HG03103 (cell line): Measurements from ENCODE around the gene TRAF3.

Experiments
- ATAC-seq: cut with Tn5 transposase; IDR thresholded peaks from one replicate; pipeline ENCODE4 v1.9.1; 2021; ENCODE audit warnings: low read depth; ENCODE audit not compliant: unreplicated experiment

The TRAF3 gene

DNA sequence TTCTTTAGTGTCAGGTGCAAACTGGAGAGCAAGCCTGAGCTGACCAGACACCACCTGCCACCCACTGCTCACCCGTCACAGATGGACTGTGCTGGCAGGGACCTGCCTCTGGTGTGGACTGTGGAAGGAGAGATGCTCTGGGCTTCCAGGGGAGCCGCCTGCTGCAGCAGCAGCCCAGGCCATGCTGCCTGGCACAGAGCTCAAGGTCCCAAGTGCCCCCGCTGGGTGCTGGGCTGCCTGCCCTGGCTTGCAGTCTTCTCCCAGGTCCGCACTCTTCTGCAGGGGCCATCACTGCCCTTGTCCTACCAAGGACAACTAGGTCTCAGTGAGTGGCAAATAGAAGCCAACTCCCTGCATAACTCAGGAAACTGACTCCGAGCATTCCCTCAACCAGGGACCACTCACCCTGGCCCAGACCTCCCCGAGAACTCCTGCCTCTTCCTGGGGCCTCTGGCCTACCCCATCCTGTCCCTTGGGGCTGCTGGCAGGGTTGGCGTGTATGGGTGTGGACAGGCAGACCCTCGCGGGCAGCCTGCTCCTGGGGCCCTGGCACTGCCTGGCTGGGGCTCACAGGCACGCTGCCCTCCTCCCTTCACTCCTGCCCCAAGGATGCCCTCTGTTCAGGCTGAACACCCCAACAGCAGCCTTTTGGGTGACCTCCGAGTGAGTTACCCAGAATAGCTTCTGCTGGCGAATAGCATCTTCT, 154.5 kb downstream of the TRAF3 start:
- no peak for ATAC-seq

DNA sequence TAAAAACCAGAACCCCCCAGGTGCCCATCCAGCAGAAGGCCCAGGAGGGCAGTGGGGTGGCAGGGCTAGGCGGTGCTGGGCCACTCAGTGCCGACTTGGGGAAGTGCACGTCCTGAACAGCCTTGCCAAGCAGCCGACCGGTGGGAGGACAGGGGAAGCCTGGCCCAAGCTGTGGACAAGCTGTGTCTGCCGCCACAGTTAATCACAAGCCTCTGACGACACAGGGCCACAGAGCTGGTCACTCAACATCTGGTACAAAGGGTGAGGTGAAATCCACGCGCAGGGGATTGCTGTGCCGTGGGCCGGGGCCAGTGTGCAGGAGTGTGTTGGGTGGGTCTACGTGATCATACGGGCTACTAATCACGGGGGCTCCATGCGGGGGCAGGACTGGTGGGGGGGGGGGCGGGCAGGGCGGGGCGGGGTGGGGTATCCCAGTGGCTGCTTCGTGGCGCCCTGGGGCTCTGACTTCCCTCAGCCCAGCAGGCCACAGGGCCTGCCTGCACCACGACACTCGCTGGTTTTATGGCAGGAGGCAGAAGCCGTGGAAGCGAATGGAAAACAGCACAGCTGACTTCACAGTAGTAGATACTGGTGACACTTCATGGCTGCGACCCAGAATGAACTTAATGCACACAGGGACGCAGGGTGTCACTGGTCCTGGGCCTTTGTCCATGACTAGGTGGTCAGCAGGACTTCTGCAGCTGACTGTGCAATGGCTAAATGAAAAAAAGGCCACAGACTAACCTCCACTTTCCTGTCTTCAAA, 155.4 kb downstream of the TRAF3 start:
- no peak for ATAC-seq

DNA sequence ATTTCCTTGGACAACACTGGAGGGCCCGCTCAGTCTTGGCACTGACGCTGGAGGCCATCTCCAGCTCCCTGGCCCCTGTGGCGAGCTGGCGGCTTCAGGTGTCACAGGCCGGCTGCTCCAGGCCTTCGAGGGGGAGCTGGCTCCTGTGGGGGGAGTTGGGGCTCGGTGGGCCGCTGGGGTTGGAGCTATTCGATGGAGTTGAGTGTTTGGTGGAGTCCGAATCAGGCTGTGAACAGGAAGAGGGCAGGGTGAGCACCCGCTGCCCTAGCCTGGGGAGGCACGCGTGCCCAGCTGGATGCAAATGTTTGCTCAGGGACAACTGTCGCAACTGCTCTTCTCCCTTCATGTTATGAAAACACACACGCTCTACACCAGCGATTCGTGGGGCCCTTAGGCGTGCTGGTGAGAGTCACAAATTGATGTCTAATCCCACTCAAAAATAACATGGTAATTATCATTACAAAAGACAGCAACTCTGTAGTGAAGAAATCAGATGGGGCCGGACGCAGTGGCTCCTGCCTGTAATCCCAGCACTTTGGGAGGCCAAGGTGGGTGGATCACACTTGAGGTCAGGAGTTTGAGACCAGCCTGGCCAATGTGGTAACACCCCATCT, 156.5 kb downstream of the TRAF3 start:
- ATAC-seq = no peak

DNA sequence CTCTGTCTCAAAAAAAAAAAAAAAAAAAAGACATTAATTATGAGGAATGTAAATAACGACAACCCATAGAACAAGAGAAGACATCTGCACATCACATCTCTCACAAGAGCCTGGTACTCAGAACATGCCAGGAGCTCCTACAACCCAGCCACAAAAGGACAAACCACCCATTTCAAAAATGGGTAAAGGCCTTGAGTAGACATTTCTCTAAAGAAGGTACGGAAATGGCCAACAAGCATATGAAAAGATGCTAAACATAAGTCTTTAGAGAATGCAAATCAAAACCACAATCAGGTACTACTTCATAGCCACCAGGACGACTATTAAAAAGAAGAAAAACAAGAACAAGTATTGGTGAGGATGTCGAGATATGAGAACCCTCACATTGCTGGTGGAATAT, 158.5 kb downstream of the TRAF3 start:
- no peak for ATAC-seq

DNA sequence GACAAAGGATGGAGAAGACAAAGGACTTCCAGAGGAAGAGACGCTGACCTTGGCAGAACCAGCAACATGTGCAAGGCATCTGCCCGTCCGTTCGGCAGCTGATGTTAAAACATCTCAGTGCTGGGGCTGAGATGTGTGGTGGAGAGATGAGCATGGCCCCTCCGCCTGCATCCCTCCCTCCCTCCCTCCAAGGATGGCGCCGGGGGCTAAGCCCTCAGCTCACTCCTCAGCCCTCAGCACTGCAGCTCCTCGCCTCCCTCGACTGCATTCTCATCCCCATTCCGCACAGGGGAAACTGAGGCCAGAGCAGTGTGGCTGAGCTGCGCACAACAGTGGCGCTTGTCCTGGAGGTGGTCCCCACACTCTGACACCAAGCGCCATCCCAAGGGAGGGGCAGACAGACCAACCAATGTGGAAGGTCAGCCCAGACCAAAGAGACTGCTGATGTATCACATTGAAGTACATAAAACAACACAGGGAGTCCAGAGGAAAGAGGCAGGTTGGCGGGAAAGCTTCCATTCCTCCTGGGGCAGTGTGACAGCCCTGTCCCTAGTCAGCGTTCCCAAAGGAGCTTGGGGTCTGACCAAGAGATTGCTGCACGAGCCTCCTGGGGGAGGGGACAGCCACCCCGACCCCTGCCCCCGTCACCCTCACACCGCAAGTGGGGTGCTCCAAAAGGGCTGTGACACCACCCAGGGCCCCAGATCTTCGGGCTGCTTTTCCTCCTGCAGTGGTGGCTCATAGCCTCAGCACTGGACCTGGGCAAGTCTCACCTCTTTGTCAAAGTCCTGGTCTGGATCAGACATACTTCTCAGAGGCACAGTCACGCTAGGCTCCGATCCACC, 160.3 kb downstream of the TRAF3 start:
- no peak for ATAC-seq

DNA sequence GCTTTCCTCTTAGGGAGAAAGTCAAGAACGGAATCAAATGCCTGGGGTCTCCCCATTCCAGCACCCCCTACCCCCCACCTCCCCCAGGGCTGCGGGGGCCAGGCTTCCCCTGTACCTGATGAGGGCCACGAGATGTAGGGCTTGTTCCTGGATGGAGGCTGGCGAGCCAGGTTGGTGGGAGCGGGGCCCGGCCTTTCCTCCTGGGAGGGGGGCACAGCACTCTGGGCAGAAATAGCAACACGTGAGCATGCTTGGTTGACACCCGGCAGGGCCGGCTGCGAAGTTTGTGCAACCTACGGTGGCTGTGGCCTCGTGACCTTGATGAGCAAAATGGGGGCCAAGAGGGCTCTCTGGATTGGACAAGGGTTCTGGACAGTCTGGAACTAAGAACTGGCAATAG, 160.9 kb downstream of the TRAF3 start:
- no peak for ATAC-seq

DNA sequence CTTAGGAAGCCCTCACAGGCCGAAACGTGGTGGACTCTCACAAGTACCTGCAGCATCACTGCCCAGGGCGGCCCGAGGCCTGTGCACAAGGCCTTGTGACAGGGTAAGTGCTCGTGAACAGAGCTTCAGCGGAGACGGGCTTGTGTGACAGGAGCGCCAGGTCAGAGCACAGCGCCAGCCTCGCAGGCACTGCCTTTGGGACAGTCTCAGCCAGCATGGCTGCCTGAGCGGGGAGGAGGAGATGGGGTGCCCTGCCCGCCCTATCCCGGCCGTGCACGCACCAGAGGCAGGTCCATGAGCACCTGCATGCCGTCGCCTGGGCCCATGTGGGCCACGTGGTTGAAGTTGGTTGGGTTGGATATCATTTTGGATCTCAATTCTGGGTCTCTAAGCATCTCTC, 162.1 kb downstream of the TRAF3 start:
- no peak for ATAC-seq

DNA sequence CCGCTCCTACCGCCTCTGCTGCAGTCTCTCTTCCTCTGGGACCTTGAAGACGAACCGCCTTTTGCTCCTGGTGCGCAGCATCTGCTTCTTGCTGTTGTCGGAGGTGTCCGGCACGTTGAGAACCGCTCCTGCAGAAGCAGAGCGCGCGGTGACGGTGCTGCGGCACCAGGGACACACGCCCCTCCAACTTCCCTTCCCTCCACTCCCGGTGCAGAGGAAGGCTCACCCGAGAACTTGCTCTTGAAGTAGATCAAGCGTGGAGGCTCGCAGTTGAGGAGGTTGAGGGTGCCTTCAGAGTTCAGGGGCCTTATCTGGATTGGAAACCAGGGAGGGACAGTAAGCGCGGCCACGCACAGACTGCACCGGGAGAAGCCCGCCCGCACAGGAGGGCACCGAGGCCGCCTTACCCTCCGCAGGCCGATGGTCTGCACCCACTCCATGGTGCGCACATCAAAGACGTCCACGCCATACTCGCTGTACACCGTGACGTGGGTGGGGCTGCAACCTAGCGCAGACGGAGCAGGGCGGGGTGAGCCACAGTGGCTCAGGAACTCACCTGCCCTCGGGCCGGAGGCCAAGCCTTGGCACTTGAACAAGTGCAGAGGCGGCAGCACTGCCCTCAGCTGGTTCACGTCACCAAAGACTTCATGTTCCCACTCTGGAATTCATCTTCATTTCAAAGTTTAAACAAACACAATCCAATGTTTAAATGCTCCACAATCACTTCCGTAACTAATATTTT, 162.7 kb downstream of the TRAF3 start:
- no peak for ATAC-seq

DNA sequence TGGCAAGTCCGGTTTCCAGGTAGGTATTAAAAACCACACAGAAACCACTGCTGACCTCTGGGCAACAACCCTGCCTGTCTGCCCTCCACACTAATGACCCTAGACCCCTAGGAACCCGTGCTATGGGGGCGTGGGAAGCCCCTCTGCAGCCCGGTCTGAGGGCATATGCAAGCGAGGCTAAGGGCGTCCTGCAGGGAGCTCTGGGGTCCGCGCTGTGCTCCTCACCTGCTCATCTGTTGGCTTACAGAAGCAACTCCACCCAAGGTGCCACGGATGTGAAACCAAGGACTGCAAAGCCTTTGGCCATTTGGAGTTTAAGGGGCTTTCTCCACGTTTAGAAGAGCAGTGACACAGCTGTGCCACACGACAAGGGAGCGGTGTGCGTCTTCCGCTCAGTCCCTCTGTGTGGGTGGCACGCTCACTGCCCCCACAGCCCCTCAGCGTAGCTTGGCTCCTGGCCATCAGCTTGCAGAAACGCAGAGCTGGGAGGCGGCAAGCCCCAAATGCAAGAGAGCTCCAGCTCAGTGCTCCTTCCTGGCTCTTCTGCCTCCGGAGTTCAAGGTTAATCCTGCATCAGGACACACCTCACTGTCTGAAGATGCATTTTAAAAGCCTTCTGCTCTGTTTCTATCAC, 163.6 kb downstream of the TRAF3 start:
- ATAC-seq = no peak

DNA sequence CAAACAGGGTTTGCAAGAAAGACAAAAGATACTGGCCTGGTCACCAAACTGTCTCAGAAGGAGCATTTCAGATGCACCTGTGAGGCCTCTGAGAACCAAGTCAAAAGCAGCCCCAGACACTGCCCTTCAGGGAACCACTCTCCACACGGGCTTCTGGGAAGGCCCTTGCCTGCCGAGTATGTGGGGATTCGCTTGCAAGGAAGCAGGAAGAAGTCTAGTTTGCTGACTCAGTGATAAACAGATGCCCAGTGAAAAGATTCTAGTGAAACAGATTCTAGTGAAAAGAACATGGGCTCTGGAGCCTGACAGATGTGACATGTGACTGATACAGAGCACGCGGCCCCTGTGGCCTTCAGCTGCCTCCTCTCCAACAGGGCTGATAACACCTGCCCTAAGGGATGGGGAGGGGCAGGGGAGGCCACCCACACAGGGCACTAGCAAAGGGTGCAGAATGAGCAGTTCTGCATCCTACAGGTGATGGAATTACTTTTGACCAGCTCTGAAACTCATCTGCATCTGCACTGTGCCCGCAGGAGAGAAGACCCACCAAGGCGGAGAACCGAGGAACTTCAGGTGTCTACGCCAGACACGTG, 164.3 kb downstream of the TRAF3 start:
- ATAC-seq = no peak

DNA sequence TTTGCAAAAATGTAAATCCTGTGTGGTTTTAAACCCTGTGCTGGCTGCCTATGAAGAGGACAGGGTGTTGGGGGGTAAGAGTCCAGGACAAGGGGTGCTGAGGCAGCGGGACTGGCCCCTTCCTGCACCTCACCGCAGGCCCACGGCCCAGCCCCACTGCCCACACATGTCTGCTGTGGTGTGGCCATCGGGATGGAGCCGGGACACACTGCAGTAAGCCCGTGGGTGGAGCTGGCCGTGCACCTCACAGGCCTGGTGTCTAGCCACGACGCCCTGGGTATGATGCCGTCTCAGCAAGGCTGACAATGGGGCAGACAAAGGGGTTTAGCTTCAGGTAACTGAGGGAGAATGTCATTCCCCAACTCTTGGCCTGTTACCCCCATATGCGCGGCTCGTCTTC, 164.8 kb downstream of the TRAF3 start:
- no peak for ATAC-seq

DNA sequence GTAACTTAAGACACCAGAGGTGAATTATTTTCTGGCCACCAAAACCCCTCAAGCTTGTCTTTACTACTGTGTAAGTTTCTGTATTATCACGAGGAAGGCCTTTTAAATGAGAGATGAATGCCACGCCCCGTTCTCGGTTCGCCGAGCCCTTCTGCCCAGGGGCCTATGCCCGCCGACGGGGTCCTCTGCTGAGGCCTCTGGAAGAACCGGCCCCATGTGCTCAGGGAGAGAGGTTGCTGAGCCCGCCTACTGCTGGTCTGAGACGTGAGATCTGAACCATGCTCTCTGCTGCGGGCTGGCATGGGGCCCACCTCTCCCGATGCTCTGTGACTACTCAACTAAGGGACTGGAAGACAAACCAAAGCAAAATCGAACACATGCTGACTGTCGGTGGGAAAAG, 166.2 kb downstream of the TRAF3 start:
- ATAC-seq = no peak

DNA sequence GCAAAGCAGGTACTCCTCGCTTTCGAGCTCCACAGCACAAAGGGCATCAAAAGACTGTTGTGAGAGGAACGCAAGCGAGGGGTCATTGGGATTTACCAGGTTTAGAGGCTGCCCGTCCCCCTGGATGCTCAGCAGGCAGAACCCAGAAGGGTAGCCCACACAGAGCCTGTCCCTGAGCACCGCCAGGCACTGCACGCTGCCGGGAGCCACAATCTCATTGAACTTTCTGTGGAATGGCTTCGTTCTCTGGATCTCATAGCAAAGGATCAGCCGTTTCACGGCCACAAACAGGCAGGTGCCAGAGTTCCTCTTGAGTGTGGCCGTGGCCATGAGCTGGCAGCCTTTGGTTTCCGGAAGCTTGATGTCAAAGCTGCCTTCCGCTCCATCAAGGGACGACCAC, 166.7 kb downstream of the TRAF3 start:
- no peak for ATAC-seq

DNA sequence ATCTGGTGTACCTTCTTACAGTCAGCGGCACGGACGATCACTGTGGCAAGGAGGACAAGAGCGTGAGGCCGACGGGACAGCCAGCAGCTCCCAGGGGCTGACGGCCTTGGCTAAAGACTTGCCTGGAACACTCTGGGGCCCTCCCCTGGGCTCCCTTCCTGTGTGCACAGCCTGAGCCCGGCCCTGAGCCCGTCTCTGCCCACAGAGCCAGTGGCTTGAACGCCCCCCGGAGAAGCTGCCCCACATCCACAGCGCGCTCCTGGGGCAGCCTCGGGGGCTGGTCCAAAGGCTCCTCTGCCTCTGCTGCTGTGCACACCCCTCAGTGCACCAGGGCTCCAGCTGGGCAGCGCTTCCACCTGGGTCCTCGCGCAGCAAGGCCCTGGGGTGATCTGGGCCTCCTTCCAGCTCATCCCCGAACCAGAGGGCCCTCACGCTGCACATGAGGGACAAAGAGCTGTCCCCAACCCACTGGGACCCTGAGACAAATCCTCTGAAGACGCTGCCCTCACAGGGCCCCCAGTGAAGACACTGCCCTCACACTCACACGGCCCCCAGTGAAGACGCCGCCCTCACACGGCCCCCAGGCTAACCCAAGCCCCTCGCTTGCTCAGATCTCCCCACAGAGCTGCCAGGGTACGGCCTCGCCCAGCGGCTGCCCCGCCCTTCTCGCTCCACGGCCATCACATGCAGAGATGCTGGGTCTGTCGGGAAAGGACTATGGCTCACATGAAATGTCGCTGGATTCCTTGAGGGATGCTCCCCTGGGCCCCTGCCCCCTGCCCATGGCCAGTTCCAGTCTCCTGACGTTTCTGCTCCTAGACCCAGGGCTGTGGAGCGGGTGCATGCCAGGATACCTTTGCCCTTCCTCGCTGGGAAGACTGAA, 167.4 kb downstream of the TRAF3 start:
- no peak for ATAC-seq

DNA sequence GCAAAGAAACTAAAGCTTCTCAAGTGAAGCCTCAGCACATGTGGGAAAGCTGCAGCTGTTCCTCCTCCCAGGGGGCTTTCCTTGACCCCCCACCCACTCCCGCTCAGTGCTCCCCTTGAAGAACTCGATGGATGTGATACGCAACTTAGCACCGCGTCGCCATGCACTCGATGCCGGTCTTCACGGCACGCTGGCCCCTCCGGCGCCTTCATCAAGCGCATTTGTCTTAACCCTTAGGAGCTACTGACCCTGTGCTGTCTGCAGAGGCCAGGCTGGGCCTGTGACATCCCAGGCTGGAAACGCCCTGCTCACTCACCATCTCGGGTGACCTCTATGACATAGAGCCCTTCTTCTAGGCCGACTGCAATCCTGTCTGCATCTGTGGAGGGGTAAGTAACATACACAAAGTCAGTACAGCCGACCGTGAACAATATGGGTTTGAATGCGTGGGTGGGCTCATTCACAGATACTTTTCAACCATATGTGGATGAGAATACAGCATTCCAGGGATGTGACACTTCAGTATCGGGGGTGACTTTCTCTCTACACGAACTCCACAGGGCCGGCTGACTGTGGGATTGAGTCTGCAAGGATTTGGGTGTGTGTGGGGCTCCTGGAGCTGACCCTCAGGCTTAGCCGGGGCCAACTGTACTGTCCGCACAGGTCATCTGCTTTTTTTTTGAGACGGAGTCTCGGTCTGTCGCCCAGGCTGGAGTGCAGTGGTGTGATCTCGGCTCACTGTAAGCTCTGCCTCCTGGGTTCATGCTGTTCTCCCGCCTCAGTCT, 168.3 kb downstream of the TRAF3 start:
- ATAC-seq = no peak

DNA sequence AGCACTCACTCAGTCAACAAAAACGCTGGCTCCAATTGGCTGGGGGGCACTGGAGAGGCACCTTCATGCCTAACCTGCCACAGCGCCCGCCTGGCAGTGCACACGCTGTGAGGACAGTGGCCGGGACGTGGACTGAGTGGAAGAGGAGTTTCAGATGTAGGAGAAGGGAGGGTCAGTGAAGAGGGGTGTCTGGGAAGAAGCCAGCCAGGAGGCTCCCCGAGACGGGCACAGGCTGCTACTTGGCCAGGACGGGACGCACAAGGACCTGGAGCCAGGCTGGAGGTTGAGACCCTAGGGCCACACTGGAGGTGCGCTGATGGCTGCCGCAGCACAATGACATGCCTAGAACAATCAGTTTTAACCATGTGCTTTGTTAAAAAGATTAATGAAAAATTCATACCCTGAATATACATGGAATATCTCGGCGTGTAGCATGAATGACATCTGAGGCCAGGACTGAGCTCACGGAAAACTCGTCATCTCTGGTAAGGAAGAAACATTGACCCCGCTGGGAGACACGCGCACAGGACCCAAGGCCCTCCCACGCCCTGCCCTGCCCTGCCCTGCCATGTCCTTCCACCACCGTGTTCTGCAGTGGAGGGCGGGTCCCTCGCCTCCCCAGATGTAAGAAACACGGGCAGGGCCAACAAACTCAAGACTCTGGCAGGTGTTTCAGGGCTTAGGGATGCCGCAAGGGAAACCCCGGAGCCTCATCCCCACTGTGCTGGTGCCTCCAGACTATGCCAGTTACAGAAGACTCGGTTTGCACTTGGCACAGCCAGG, 170.3 kb downstream of the TRAF3 start:
- no peak for ATAC-seq

DNA sequence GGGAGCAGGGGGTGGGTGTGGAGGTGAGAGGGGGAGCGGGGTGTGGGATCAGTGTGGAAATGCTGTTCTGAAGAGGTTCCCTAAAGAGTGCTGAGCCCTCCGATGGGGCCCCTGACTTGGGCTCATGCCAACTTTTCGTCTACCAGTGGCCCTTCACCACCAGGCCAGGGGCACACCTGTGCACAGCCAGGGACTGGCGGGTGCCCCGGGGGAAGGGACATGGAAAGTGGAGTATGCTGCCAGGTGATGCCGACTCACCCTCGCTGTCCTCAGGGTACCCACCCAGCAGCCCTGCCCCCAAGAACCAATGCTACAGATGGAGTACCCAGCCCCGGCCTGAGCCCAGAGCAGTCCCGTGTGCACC, 171.4 kb downstream of the TRAF3 start:
- no peak for ATAC-seq
